HK-2 (cell line): ENCODE data around the gene PRDM2.

Source experiments
- DNase-seq: peaks from one replicate; pipeline ENCODE4 v3.0.0-alpha.2; 2018; ENCODE audit not compliant: unreplicated experiment

PRDM2 gene

GRCh38 chr1:13832536-13832935 lies 132.5 kb downstream of the PRDM2 start:
- DNase-seq: no peak

GRCh38 chr1:13836136-13836535 lies 136.1 kb downstream of the PRDM2 start:
- DNase-seq: no peak

GRCh38 chr1:13836631-13837030 lies 136.6 kb downstream of the PRDM2 start:
- no peak for DNase-seq

- DNase-seq: no peak
Measured at GRCh38 chr1:13838236-13838635, 138.2 kb downstream of the PRDM2 start.

GRCh38 chr1:13842497-13842896 lies 142.5 kb downstream of the PRDM2 start:
- DNase-seq: no peak

GRCh38 chr1:13851726-13852125 lies 151.7 kb downstream of the PRDM2 start:
- DNase-seq: no peak

DNA sequence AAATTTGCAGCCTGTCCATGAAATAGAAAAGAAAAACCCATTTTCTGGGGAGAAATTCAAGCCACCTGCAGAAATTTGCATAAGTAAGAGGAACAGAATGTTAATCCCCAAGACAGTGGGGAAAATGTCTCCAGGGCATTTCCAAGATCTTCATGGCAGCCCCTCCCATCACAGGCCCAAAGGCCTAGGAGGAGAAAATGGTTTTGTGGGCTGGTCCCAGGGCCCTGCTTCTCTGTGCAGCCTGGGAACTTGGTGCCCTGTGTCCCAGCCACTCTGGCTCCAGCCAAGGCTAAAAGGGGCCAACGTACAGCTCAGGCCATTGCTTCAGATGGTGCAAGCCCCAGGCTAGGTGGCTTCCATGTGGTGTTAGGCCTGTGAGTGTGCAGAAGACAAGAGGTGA lies 155.6 kb downstream of the PRDM2 start:
- no peak for DNase-seq

GRCh38 chr1:13860031-13860430 lies 160.0 kb downstream of the PRDM2 start:
- no peak for DNase-seq

- no peak for DNase-seq
Measured at GRCh38 chr1:13864760-13865159, 164.8 kb downstream of the PRDM2 start.

DNA sequence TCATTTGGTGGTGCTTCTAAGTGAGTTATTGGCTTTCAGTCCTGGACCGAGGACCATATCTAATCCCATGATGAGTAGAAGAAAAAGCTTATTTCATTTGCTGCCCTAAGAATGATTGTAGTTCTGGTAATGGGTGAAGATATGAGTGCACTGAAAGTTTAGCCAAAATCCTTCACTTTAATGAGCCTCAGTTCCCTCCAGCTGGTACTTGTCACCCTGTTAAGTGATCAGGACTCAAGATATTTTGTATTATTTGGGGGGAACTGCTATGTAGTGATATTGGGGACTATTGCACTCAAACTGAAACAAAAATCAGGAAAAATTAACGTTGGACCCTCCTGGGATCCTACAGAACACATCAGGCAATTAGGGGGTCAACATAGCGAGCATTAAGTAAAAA lies 165.9 kb downstream of the PRDM2 start:
- DNase-seq: no peak

- DNase-seq: no peak
Measured at GRCh38 chr1:13867603-13868002, 167.6 kb downstream of the PRDM2 start.

- DNase-seq: no peak
Measured at GRCh38 chr1:13869172-13869797, 169.3 kb downstream of the PRDM2 start.

- DNase-seq: no peak
Measured at GRCh38 chr1:13871413-13871812, 171.4 kb downstream of the PRDM2 start.

GRCh38 chr1:13871886-13872285 lies 171.9 kb downstream of the PRDM2 start:
- DNase-seq: no peak

- DNase-seq: no peak
Measured at GRCh38 chr1:13873032-13873431, 173.0 kb downstream of the PRDM2 start.
